ENCODE measurements around the gene LUM. TPM values are rescaled to one million over a fixed set of nuclear protein-coding genes. Genes with fewer than 3 reads are reported as not detected.

Gene LUM
- total RNA-seq, 2 experiments from 2014 or later: not detected

- H3K4me3 Mint-ChIP-seq: no peak overlapping the region
- TF ChIP-seq CTCF (IDR thresholded peaks at IDR 0.05): no peak
- POLR2A ChIA-PET: no interaction called here
- peaks cover 3% of the 10 kb centered on the region for H3K27me3 Mint-ChIP-seq
- DNase-seq: no peak
- no peak for ATAC-seq
- H3K27ac Mint-ChIP-seq: no peak overlapping the region
- CTCF ChIA-PET: no interaction called here
- intact Hi-C loops (cut with micrococcal nuclease): no loop called here
- peaks cover 4% of the 10 kb centered on the region for H3K9me3 Mint-ChIP-seq
- no peaks in the 10 kb centered on the region for H3K36me3 Mint-ChIP-seq (ENCODE audit: low read depth)
- H3K4me1 Mint-ChIP-seq (ENCODE audit: low read depth): no peaks in the 10 kb centered on the region
These were observed 22.6 kb upstream of the LUM start for GRCh38 chr12:91133871-91134270.

- DNase-seq (no peak), ATAC-seq (no peak)
- CTCF ChIA-PET: no interaction called here
- Mint-ChIP-seq H3K27ac (no peak overlapping the region), H3K9me3 (no peaks in the 10 kb centered on the region), H3K4me3 (no peak overlapping the region), H3K4me1 (ENCODE audit: low read depth) (no peaks in the 10 kb centered on the region), H3K36me3 (ENCODE audit: low read depth) (no peaks in the 10 kb centered on the region), H3K27me3 (peaks cover 2% of the 10 kb centered on the region)
- POLR2A ChIA-PET: no interaction called here
- intact Hi-C loops (cut with micrococcal nuclease): no loop called here
- peak; percentile 18 for TF ChIP-seq CTCF (IDR thresholded peaks at IDR 0.05)
These were observed 18.5 kb upstream of the LUM start for GRCh38 chr12:91129662-91130362.

GRCh38 chr12:91127751-91128150, 16.5 kb upstream of the LUM start:
- Mint-ChIP-seq H3K27ac (no peak overlapping the region), H3K4me1 (ENCODE audit: low read depth) (no peaks in the 10 kb centered on the region), H3K4me3 (no peak overlapping the region), H3K36me3 (ENCODE audit: low read depth) (no peaks in the 10 kb centered on the region), H3K27me3 (peaks cover 2% of the 10 kb centered on the region), H3K9me3 (no peaks in the 10 kb centered on the region)
- ChIA-PET POLR2A (no interaction called here), CTCF (no interaction called here)
- no peak for DNase-seq
- no peak for TF ChIP-seq CTCF (IDR thresholded peaks at IDR 0.05)
- ATAC-seq: no peak
- intact Hi-C loops (cut with micrococcal nuclease): no loop called here

- ChIA-PET POLR2A (no interaction called here), CTCF (no interaction called here)
- intact Hi-C loops (cut with micrococcal nuclease): no loop called here
- no peaks in the 10 kb centered on the region for H3K9me3 Mint-ChIP-seq
- no peak overlapping the region for H3K27ac Mint-ChIP-seq
- no peak overlapping the region for H3K4me3 Mint-ChIP-seq
- peaks cover 2% of the 10 kb centered on the region for H3K27me3 Mint-ChIP-seq
- TF ChIP-seq CTCF (IDR thresholded peaks at IDR 0.05): no peak
- H3K36me3 Mint-ChIP-seq (ENCODE audit: low read depth): no peaks in the 10 kb centered on the region
- ATAC-seq: no peak
- DNase-seq: no peak
- no peaks in the 10 kb centered on the region for H3K4me1 Mint-ChIP-seq (ENCODE audit: low read depth)
These were observed 16.0 kb upstream of the LUM start for GRCh38 chr12:91127306-91127705.

GRCh38 chr12:91126516-91126915, 15.2 kb upstream of the LUM start:
- Mint-ChIP-seq H3K4me3 (no peak overlapping the region), H3K36me3 (ENCODE audit: low read depth) (no peaks in the 10 kb centered on the region), H3K4me1 (ENCODE audit: low read depth) (no peaks in the 10 kb centered on the region), H3K27ac (no peak overlapping the region), H3K9me3 (no peaks in the 10 kb centered on the region), H3K27me3 (peaks cover 2% of the 10 kb centered on the region)
- ChIA-PET POLR2A (no interaction called here), CTCF (no interaction called here)
- intact Hi-C loops (cut with micrococcal nuclease): no loop called here
- DNase-seq (no peak), ATAC-seq (no peak)
- TF ChIP-seq CTCF (IDR thresholded peaks at IDR 0.05): no peak

All from activated CD8-positive, alpha-beta T cell treated with anti-CD3 and anti-CD28 coated beads for 36 hours (primary cell).